Measurements from ENCODE around the gene CYP4F12.
A peak's percentile ranks its signal among the peaks of the same experiment; 100 is the strongest.

Gene CYP4F12

DNA sequence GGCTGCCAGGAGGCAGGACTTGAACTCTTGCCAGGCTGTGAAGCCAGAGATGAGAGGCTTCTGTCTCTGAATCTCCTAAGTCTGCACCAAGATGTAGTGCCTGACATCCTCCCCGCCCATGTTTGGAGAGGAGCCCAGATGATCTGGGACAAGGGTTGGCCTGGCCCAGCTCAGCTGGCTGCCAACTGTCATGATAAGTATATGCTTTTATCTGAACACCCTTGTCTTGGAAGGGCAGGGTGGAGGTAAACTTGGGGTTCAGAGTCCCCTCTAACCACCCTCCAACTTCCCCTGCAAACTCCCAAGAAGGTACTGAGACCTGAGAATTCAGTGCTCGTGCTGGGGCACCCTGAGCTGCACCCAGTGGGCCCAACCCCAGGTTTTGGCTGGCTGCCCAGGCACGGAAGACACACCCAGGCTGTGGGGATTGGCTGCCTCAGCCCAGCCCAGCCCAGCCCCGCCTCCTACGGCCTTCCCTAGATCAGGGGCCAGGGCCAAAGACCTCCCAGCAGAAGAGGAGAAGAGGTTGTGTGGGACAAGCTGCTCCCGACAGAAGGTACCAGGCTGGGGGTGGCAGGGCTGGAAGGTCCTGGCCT, at the start of gene CYP4F12:
Gene CYP4F12 (plus strand): TSS at position 508 of the 596 bp plus-strand sequence. CDS start 443 bp downstream, outside the sequence.
- peak within 1 kb of the TSS; percentile 76 to 79 for H3K9ac ChIP-seq (ENCODE audit: low read depth in 1 of 2, low read length in 2 of 2)
- H3K9me3 ChIP-seq (ENCODE audit: control insufficient read depth in 1 of 2, low read length in 2 of 2) = no peaks in the 10 kb centered on the region
- H3K36me3 ChIP-seq (ENCODE audit: control insufficient read depth in 1 of 2, insufficient read depth in 2 of 2, low read length in 2 of 2) = peaks cover 0 to 3% of the 10 kb centered on the region in 2 donors
- peaks cover 8 to 32% of the 10 kb centered on the region in 2 donors for H3K4me1 ChIP-seq (ENCODE audit: control insufficient read depth in 1 of 2, insufficient read depth in 2 of 2, low read length in 2 of 2)
- H3K4me3 ChIP-seq (ENCODE audit: low read depth in 1 of 2, low read length in 2 of 2) = peak within 1 kb of the TSS; percentile 70 to 79
- H3K27me3 ChIP-seq (ENCODE audit: control insufficient read depth in 1 of 2, insufficient read depth in 2 of 2, low read length in 2 of 2) = no peaks in the 10 kb centered on the region
- H3K27ac ChIP-seq (ENCODE audit: low read depth, low read length) = peak within 1 kb of the TSS; percentile 88

GRCh38 chr19:15623711-15624318, 49.1 kb upstream of the CYP4F12 start:
- H3K27me3 ChIP-seq (ENCODE audit: control insufficient read depth in 1 of 2, insufficient read depth in 2 of 2, low read length in 2 of 2) = peaks cover 0 to 3% of the 10 kb centered on the region in 2 donors
- H3K9me3 ChIP-seq (ENCODE audit: control insufficient read depth in 1 of 2, low read length in 2 of 2) = no peaks in the 10 kb centered on the region

DNA sequence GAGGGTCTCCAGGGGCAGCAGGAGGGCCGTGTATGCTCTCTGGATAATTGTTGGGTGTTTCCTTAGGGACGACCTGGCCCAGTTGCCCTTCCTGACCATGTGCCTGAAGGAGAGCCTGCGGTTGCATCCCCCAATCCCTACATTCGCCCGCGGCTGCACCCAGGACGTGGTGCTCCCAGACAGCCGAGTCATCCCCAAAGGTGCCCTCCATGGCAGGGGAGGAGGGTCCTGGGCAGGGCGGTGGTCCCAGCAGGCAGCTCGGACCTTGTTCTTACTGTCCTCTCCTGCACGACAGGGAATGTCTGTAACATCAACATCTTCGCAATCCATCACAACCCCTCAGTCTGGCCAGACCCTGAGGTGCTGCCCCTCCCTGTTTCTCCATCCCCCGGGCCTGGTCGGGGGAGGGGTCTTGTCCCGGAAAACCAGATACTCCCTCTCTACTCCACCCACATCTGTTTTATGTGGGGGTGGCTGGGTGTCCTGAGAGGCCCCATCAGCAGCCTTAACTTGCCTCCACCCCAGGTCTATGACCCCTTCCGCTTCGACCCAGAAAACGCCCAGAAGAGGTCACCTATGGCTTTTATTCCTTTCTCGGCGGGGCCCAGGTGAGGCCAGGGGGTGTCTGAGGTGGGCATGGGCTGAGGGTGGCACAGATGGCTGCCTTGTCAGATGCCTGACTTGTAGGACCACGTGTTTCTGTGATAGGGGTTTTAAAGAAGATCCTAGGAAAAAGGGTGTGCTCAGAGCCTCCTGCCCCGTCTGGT, 44.5 kb upstream of the CYP4F12 start:
- H3K9ac ChIP-seq (ENCODE audit: low read depth in 1 of 2, low read length in 2 of 2) = no peak overlapping the region

More at GRCh38 chr19:15623711-15624318, 49.1 kb upstream of the CYP4F12 start:
- Histone ChIP-seq H3K4me3 (ENCODE audit: low read depth in 1 of 2, low read length in 2 of 2) (no peak overlapping the region), H3K4me1 (ENCODE audit: control insufficient read depth in 1 of 2, insufficient read depth in 2 of 2, low read length in 2 of 2) (peaks cover 0 to 9% of the 10 kb centered on the region in 2 donors), H3K27ac (ENCODE audit: low read depth, low read length) (no peak overlapping the region), H3K36me3 (ENCODE audit: control insufficient read depth in 1 of 2, insufficient read depth in 2 of 2, low read length in 2 of 2) (no peaks in the 10 kb centered on the region), H3K9ac (ENCODE audit: low read depth in 1 of 2, low read length in 2 of 2) (no peak overlapping the region)

DNA sequence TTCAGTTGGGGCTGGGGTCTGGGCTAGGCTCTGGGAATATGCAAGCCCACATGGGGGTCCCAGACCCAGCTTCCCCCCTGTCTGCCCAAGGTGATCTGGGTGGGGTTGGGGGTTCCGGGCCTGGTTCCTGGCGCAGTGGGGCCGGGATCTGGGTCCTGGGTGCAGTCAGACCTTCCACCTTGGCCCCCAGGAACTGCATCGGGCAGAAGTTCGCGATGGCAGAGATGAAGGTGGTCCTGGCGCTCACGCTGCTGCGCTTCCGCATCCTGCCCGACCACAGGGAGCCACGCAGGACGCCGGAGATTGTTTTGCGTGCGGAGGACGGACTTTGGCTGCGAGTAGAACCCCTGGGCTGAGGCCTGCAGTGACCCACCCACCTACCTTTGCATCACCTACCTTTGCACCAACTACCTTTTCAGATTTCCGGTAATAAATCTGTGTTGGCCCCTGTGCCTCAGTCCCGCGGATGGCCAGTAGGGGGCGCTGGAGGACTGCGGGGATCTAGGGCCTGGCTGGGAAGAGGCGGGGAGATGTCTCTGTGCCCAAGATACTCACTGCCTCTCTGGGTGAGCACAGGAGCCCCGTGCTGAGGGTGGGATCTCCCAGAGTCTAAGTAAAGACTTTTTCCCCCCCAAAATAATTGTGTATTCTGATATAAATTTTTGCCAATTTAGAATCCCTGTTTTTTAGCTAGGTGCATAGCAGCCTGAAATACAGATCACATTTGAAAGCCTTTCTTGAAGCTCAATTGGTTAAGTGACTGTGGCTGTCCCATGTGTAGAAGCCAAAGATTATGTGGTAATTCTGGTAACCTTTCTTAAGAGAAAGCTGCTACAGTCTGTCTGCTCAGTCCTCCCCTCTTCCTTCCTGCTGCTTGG, 43.6 kb upstream of the CYP4F12 start:
- peaks cover 0 to 3% of the 10 kb centered on the region in 2 donors for H3K27me3 ChIP-seq (ENCODE audit: control insufficient read depth in 1 of 2, insufficient read depth in 2 of 2, low read length in 2 of 2)
- H3K27ac ChIP-seq (ENCODE audit: low read depth, low read length) = no peak overlapping the region
- H3K4me1 ChIP-seq (ENCODE audit: control insufficient read depth in 1 of 2, insufficient read depth in 2 of 2, low read length in 2 of 2) = peaks cover 0 to 12% of the 10 kb centered on the region in 2 donors
- peak overlapping the region in 1 of 2 donors; percentile 51 for H3K4me3 ChIP-seq (ENCODE audit: low read depth in 1 of 2, low read length in 2 of 2)
- H3K36me3 ChIP-seq (ENCODE audit: control insufficient read depth in 1 of 2, insufficient read depth in 2 of 2, low read length in 2 of 2) = no peaks in the 10 kb centered on the region
- H3K9me3 ChIP-seq (ENCODE audit: control insufficient read depth in 1 of 2, low read length in 2 of 2) = no peaks in the 10 kb centered on the region
- H3K9ac ChIP-seq (ENCODE audit: low read depth in 1 of 2, low read length in 2 of 2) = peak overlapping the region in 1 of 2 donors; percentile 34

More for the DNA sequence above, 44.5 kb upstream of the CYP4F12 start:
- H3K27me3 ChIP-seq (ENCODE audit: control insufficient read depth in 1 of 2, insufficient read depth in 2 of 2, low read length in 2 of 2) = peaks cover 0 to 3% of the 10 kb centered on the region in 2 donors
- no peaks in the 10 kb centered on the region for H3K9me3 ChIP-seq (ENCODE audit: control insufficient read depth in 1 of 2, low read length in 2 of 2)
- H3K36me3 ChIP-seq (ENCODE audit: control insufficient read depth in 1 of 2, insufficient read depth in 2 of 2, low read length in 2 of 2) = no peaks in the 10 kb centered on the region
- peak overlapping the region in 1 of 2 donors; percentile 51 for H3K4me3 ChIP-seq (ENCODE audit: low read depth in 1 of 2, low read length in 2 of 2)
- H3K4me1 ChIP-seq (ENCODE audit: control insufficient read depth in 1 of 2, insufficient read depth in 2 of 2, low read length in 2 of 2) = peaks cover 0 to 4% of the 10 kb centered on the region in 2 donors
- H3K27ac ChIP-seq (ENCODE audit: low read depth, low read length) = no peak overlapping the region

- Histone ChIP-seq H3K9me3 (ENCODE audit: control insufficient read depth in 1 of 2, low read length in 2 of 2) (no peaks in the 10 kb centered on the region), H3K27ac (ENCODE audit: low read depth, low read length) (no peak overlapping the region), H3K4me3 (ENCODE audit: low read depth in 1 of 2, low read length in 2 of 2) (no peak overlapping the region), H3K36me3 (ENCODE audit: control insufficient read depth in 1 of 2, insufficient read depth in 2 of 2, low read length in 2 of 2) (no peaks in the 10 kb centered on the region), H3K4me1 (ENCODE audit: control insufficient read depth in 1 of 2, insufficient read depth in 2 of 2, low read length in 2 of 2) (peaks cover 0 to 21% of the 10 kb centered on the region in 2 donors), H3K9ac (ENCODE audit: low read depth in 1 of 2, low read length in 2 of 2) (no peak overlapping the region), H3K27me3 (ENCODE audit: control insufficient read depth in 1 of 2, insufficient read depth in 2 of 2, low read length in 2 of 2) (no peaks in the 10 kb centered on the region)
These were observed 41.1 kb upstream of the CYP4F12 start for GRCh38 chr19:15631817-15632216.

DNA sequence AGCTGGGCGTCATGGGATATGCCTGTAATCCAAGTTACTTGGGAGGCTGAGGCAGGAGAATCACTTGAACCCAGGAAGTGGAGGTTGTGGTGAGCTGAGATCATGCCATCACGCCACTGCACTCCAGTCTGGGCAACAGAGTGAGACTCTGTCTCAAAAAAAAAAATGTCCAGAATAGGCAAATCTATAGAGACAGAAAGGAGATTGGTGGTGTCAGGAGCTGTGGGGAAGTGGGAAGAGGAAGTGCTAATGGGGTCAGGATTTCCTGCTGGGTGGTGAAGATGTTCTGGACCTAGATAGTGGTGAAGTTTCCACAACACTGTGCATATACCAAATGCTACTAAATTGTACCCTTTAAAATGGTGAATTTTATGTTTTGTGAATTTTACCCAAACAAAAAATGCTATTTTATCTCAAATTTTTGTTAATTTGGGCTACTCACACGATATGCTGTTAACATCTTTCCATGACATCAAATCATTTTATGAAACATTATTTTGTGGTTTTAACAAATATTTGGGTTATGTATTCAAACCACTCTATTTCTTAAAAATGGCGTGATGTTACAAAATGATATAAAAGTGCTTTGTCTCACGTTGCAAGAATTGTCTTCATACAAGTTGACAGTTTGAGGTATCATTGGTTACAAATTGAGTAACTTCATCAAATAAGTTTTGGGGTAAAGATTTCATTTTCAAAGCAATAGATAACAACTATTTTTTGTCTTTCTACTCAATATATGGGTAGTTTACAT, 39.6 kb upstream of the CYP4F12 start:
- Histone ChIP-seq H3K27ac (ENCODE audit: low read depth, low read length) (no peak overlapping the region), H3K9me3 (ENCODE audit: control insufficient read depth in 1 of 2, low read length in 2 of 2) (no peaks in the 10 kb centered on the region), H3K4me3 (ENCODE audit: low read depth in 1 of 2, low read length in 2 of 2) (no peak overlapping the region), H3K9ac (ENCODE audit: low read depth in 1 of 2, low read length in 2 of 2) (no peak overlapping the region), H3K27me3 (ENCODE audit: control insufficient read depth in 1 of 2, insufficient read depth in 2 of 2, low read length in 2 of 2) (no peaks in the 10 kb centered on the region), H3K4me1 (ENCODE audit: control insufficient read depth in 1 of 2, insufficient read depth in 2 of 2, low read length in 2 of 2) (peaks cover 0 to 21% of the 10 kb centered on the region in 2 donors), H3K36me3 (ENCODE audit: control insufficient read depth in 1 of 2, insufficient read depth in 2 of 2, low read length in 2 of 2) (no peaks in the 10 kb centered on the region)

- Histone ChIP-seq H3K4me1 (ENCODE audit: control insufficient read depth in 1 of 2, insufficient read depth in 2 of 2, low read length in 2 of 2) (peaks cover 0 to 18% of the 10 kb centered on the region in 2 donors), H3K36me3 (ENCODE audit: control insufficient read depth in 1 of 2, insufficient read depth in 2 of 2, low read length in 2 of 2) (no peaks in the 10 kb centered on the region), H3K9me3 (ENCODE audit: control insufficient read depth in 1 of 2, low read length in 2 of 2) (no peaks in the 10 kb centered on the region), H3K27ac (ENCODE audit: low read depth, low read length) (no peak overlapping the region), H3K27me3 (ENCODE audit: control insufficient read depth in 1 of 2, insufficient read depth in 2 of 2, low read length in 2 of 2) (no peaks in the 10 kb centered on the region), H3K4me3 (ENCODE audit: low read depth in 1 of 2, low read length in 2 of 2) (no peak overlapping the region), H3K9ac (ENCODE audit: low read depth in 1 of 2, low read length in 2 of 2) (no peak overlapping the region)
These were observed 38.8 kb upstream of the CYP4F12 start for GRCh38 chr19:15634105-15634504.

DNA sequence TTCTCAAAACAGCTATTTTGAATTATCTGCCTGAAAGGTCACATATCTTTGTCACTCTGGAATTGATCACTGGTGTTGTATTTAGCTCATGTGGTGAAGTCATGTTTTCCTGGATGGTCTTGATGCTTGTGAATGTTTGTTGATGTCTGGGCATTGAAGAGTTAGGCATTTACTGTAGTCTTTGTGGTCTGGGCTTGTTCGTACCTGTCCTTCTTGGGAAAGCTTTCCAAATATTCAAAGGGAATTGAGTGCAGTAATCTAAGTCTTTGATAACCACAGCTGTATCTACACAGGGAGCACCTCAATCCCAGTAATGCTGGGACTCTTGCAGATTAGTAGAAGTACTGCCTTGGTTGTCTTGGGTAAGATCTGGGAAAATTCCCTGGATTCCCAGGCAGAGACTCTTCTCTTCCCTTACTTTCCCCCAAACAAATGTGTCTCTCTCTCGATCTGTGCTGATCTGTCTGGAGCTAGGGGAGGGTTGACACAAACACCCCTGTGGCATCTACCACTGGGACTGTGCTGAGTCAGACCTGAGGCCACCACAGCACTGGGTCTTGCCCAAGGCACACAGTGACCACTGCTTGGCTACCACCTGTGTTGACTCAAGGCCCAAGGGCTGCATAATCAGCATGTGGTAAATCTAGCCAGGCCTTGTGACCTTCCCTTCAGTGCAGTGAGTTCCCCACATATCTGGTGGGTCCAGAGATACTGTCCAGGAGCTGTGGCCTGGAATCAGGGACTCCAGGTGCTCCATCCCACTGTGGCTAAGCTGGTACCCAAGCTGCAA, 37.7 kb upstream of the CYP4F12 start:
- Histone ChIP-seq H3K4me3 (ENCODE audit: low read depth in 1 of 2, low read length in 2 of 2) (no peak overlapping the region), H3K36me3 (ENCODE audit: control insufficient read depth in 1 of 2, insufficient read depth in 2 of 2, low read length in 2 of 2) (no peaks in the 10 kb centered on the region), H3K9me3 (ENCODE audit: control insufficient read depth in 1 of 2, low read length in 2 of 2) (no peaks in the 10 kb centered on the region), H3K27ac (ENCODE audit: low read depth, low read length) (no peak overlapping the region), H3K9ac (ENCODE audit: low read depth in 1 of 2, low read length in 2 of 2) (no peak overlapping the region), H3K27me3 (ENCODE audit: control insufficient read depth in 1 of 2, insufficient read depth in 2 of 2, low read length in 2 of 2) (no peaks in the 10 kb centered on the region), H3K4me1 (ENCODE audit: control insufficient read depth in 1 of 2, insufficient read depth in 2 of 2, low read length in 2 of 2) (peaks cover 10 to 28% of the 10 kb centered on the region in 2 donors)

Data from duodenal mucosa (tissue), 2 donors.